Occipital lobe (tissue), 2 donors: ENCODE measurements around the gene SARDH. TPM values are rescaled to one million over a fixed set of nuclear protein-coding genes. Genes with fewer than 3 reads are reported as not detected.

Experiments
- DNase-seq: peaks from one replicate; lab custom pipeline; 2025; lab: John Stamatoyannopoulos, UW
- total RNA-seq: library from RNA; depleted of rRNA; stranded (reverse); fragments of >200 nt; gene quantifications from one replicate; pipeline ENCODE4 v1.2.3, GENCODE V29; 2014

Gene SARDH
- total RNA-seq, 1 donor from 2014 or later, result 2.5 TPM

GRCh38 chr9:133715866-133716563 is 22.1 kb downstream of the SARDH start:
- DNase-seq, result no peak

- no peak for DNase-seq
Observed at GRCh38 chr9:133715295-133715865, 22.8 kb downstream of the SARDH start.

DNA sequence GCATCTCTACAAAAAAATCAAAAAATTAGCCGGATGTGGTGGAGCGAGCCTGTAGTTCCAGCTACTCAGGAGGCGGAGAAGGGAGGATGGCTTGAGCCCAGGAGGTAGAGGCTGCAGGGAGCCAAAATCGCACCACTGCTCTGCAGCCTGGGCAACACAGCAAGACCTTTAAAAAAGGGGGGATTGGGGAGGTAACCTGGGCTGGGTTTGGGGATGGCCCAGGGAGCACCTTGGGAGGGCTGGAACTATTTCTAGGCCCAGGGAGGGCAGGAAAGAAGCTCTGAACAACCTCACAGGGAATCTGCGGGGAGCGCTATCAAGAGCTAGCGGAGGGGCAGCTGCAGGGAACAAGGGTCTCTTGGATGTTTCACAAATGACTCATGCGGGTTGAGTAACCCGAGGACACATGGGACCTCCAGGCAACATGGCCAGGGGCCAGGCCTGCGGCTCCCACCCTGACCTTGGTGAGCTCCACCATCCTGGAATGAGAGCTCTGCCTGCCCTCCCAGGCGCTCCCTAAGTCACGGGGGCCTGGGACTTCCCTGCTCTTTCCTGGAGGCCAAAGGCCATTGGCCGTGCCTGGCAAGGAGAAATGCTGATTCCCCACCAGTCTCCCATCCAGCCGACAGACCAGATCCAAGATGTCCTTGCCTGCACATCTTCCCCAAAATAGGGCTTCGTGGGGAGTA is 23.4 kb downstream of the SARDH start:
- no peak for DNase-seq

DNA sequence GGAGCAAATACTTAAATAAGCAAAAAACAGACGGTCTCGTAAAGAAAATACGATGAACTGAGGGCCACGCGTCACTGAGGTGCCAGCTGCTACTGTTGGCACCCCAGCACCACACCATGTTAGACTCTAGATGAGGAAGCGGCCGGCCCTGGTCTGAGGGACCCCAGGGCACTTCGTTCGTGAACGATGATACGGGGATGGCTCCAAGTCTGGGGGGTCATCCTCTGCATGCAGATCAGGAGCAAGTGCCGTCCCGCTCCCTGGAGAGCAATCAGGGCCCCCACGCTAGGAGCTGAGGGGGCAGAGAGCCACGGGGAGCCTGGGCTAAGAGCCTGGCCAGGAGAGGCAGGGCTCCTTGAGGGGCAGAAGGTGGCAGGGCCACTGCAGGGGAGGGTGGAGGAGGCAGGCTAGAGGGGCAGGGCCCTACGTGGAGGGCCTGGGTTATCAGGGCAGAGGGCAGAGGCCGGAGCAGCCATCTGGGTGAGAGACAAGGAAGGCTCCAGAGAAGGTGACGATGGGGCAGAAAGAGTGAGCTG is 24.1 kb downstream of the SARDH start:
- no peak for DNase-seq

DNA sequence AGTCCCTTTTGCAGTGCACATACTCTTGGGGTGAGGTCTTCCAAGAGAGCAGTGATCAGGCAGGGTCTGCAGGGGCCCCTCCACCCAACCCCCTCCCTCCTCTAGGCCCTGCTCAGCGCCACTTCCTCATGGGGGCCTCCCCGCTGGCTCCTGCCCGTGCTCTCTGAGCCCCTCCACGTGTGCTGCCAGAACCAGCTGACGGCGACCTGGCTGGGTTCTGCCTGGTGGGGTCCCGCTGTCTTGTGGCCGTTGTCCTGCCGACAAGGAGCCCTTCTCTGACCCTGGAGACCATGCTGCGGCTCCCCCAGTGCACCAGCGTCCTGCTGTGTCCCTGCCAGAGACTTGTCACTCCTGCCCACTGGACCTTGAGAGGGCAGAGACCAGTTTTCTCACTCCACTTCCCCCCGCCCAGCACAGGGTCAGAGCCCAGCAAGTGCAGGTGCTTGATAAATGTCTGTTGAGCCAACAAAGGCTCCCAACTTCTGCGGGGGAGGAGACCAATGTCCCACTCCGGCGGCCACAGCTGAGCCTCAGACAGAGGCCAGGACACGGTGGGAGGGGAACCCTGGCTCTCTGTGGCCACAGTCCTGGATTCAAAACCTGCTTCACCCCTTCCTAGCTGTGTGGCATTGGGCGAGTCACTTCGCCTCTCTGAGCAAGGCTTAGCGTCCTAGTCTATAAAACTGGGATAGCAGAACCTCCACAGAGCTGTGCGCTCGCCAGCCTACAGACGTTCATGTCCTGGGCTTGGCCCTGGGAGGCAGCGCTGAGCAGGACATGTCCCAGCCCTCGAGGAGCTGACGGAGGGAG is 24.8 kb downstream of the SARDH start:
- no peak for DNase-seq

- no peak for DNase-seq
Observed at GRCh38 chr9:133712221-133713100, 25.7 kb downstream of the SARDH start.

GRCh38 chr9:133711428-133712220 is 26.5 kb downstream of the SARDH start:
- no peak for DNase-seq

- DNase-seq, result no peak
Observed at GRCh38 chr9:133710661-133711427, 27.3 kb downstream of the SARDH start.

- DNase-seq, result no peak
Observed at GRCh38 chr9:133709691-133710571, 28.2 kb downstream of the SARDH start.

DNA sequence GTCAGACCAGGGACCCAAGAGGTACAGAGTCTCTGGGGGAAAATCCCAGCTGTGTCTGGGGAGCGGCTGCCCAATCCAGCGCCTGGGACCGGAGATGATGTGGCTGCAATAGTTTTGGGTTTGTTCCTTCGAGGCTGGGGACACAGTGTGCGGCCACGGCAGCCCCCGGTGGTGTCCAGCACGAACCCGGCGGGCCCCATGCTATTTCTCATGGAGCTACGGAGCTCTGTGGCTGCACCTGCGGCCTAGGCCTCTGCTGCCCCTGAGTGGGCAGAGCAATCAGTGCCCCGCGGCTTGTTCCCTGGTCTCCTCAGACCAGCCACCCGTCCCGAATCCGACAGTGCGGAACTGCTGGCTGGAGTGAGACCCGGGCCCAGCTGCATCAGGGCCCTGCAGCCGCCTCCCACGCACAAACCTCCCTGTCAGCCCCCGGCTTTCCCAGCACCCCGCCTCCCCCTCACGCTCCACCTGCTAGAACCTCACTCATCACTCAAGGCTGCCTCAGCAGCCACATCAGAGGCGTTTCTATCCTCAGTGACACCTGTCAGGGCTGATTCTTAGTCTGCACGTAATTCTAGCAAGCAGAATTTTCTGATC is 29.0 kb downstream of the SARDH start:
- no peak for DNase-seq

DNA sequence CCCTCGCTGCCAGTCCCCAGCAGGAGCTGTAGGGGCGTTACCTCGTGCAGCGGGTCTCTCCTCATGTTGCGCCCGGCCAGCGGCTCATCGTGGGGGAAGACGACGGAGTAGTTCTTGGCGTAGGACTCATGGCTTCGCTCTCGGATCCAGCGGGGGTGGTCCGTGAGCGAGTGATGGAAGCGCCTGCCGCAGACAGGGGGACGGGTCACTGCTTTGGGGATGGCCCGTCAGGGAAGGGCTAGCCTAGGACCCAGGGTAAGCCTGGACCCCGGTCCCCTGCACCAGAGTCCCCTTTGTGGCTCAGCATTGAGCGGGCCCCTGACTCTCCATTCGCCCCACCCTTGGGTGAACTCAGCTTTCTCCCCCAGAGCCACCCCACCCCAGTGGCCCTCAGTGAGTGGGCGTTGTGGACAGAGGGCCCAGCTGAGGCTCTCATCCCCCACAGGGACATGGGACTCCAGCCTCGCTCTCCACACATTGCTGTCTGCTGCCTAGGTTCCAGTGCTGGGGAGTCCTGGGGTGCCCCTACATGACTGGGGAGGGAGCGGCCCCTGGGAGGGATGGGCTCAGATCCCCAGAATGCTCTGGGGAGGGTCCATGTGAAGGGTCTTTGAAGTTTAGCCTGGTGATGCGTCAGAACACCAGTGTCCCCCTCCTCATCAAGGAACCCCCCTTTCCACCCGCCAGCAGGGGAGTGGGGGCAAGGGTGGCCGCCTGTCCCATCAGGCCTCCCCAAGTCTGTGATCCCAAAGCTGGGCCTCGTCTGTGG is 29.7 kb downstream of the SARDH start:
- no peak for DNase-seq

DNA sequence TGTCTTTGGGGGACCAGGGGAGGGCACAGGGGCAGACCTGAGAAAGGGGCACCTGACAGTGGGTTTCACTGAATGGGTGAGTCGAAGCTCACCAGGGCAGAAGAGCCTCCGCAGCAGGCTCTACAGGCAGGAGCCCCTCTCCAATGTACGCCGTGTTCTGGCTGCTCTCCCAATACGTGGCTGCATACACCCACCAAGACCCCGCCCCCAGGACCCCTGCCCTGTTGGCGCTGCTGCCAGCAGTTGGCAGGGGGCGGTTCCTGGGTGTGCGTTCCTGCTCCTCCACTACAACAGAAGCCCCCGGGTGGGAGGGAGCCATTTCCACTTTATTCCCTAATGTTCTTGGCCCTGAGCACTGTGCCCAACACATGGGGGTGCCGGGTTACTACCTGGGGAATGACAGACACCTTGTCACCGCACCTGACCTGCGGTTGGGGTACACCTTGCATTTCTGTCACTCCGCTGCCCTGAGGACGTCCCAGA is 30.3 kb downstream of the SARDH start:
- no peak for DNase-seq

DNA sequence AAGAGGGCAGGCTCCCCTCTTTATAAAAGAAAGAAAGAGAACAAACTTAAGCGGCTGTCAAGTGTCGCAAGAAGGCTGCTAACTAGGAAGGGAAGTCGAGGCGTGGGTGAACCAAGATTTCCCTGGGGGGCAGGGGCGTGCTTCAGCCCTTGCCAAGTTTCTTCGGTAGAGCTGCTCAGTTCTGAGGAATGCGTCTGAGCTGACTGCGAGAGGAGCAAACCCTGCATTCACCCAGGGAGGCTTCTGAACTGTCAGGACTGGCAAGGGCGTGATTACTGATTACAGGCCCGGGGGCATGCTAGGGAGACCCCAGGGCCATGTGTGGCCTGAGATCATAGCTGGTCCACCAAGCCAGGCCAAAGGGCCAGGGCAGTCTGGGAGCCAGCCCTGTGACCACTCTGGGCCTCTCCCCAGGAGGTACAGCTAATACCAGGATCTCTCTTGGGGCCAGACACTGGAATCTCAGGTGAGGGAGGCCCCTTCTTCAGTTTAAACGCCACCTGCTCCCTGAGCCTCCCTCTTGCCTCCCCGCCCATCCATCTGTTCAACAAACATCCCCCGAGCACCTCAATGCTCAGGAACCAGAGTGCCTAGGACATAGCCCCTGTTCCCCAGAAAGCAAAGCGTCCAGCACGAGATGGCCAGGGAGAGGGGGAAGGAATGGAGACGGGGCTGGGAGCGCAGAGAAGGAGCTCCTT is 30.9 kb downstream of the SARDH start:
- DNase-seq, result no peak

- DNase-seq, result no peak
Observed at GRCh38 chr9:133706307-133707050, 31.7 kb downstream of the SARDH start.

- DNase-seq, result no peak
Observed at GRCh38 chr9:133705576-133705975, 32.6 kb downstream of the SARDH start.
